DMS79 (cell line): ENCODE data around the gene TBC1D7.

Source experiments
- DNase-seq: peaks from one replicate; lab custom pipeline; 2025; lab: John Stamatoyannopoulos, UW

The TBC1D7 gene

DNA sequence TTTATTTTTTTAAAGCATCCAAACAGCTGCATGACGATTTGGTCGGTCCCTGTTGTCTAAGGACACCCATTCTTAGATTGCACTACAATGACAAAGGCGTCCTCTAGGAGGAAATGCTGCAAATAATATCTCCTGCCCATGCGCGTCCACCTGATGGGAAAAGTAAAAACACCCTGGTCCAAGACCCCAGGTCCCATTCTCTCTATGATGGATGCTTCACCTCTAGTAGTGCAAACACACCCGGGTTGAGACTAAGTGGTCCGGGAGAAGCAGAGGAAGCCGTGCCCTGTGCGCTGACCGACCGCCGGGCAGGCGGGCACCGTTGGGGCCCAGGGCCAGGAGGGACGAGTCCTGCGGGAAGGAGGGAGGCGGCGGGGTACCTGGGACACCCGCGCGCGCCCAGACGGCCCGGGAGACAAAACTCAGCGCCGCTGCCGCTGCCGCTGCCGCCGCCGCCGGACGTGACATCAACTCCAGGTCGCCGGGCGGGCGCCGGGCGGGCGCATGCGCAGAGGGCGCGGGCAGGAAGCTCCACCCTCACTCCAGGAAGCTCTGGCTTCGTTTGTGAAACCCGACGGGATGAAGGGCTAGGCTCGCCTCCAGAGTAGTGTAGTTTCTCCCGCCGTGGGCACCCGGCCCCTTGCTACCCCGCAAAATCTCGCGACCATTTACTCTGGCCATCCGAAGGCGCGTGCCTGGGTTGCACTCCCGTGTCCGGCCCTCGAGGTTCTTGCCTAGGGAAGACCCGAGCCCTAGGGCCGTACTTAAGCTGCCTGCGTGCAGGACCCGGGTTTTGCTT is at the start of gene TBC1D7:
Gene TBC1D7 (minus strand): TSS at position 462 of the 799 bp plus-strand sequence. CDS start 1,639 bp downstream, outside the sequence.
- peak; percentile 53 for DNase-seq

DNA sequence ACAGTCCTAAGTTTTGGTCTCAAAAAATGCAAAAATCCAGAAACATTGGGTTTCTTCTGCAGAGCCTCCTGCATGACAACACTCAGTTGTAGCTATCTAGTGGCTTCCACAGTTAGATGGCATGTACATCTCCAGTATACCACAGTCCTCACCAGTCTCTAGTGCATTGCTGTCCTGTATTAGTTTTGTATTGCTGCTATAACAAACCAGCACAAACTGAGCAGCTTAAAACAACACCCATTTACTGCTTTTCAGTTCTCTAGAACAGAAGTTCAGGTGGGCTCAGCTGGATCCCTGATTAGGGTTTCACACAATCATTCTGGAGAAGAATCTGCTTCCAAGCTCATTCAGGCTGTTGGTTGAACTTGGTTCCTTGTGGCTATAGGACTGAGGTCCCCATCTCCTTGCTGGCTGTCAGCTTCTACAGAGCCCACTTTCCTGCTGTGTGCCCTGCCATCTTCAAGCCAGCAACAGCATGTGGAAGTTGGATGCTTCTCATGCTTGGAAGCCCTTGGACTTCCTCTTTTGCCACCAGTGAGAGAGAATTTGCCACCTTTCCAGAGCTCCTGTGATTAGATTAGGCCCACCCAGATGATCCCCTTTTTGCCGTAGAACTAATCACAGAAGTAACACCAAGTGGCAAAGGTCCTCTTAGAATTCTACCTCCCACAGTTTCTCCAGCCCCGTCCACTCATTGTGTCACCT is 48.9 kb upstream of the TBC1D7 start:
- DNase-seq = no peak

DNA sequence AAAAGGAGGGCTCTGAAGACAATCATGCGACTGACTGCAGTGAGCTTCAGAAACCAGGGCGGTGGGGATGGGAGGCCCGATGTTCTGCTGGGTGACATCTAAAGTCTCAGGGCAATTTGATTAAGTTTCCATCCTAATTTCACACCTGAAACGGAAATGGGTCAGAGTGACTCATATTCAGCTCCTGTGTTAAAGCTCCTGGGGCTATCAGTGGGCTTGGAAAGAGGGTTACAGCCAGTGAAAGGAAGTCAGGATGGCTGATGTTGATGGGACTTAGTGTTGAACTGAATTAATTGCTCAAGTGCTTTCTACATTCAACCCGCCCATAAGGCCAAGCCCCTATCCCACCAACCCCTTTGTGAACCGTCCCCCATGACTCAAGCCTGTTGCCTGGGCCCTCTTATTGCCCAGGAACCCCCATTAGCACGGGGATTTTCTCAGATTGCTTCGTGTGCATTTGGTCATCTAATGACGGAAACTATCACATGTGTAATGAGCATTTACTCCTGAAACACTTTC is 47.1 kb upstream of the TBC1D7 start:
- DNase-seq = no peak

DNA sequence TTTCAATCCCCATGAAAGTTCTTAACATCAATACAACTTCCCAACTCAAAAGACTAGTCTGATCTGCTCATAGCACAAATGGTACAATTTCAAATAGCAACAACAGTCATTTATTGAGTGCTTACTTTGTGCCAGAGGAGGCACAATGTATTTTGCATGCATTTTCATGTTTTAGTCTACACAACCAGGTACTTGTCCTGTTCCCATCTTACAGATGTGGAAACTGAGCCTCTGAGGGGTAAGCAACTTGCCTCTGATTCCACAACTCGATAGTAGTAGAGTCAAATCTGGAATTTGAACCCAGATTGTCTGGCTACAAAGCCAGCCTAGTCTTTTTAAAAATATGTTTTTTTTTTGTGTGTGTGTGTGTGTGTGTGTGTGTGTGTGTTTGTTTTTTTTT is 45.6 kb upstream of the TBC1D7 start:
- DNase-seq = no peak

DNA sequence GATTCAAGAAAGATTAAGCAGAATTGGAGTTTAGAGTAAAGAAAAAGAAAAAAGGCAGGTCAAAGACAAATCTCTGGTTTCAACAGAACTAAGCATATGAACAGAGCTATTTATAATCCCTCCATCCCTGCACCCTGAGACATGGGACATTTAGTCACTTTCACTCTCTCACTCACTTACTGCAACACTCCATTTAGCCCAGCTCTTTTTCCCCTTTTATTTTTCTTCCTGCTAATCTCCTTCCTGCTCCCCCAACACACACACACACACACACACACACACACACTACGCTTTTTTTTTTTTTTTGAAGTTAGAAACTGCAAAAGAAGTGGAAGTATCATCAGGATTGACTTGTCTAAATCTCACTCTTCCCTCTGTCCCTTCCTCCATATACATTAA is 45.1 kb upstream of the TBC1D7 start:
- DNase-seq = no peak

DNA sequence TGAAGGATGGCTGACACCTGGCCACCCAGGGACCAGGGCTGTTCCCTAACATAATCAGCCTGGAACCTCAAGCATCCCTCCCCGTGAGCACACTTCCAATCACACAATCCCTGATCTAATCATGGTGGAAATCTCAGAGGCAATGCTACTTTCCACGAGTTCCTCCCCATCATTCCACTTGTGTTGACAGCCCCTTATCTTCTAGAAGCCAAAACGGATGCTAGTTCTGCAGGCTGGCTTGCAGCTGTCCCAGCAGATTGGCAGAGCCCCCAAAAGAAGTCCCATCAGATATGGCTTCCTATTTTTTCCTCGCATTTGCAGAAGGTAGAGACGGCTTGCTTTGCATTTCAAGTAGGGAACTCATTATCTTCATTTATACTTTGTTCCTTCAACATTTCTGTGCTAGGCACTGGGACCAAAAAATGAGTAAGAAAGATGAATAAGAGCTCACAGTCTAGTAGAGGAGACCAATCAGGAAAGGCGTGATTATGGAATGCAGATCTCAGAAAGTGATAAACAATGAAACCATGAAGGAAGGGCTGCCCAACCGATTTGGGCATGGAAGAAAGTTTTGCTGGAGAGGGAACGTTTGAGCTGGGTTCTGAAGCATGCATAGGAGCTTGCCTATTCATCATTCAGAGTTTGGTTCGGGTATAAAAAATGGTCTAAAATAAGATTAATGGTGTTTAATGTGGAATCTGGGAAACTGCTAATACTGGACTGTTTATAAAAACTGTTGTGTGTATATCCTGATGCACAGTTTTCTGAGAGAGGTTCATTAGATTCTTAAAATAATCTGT is 44.6 kb upstream of the TBC1D7 start:
- DNase-seq = no peak

DNA sequence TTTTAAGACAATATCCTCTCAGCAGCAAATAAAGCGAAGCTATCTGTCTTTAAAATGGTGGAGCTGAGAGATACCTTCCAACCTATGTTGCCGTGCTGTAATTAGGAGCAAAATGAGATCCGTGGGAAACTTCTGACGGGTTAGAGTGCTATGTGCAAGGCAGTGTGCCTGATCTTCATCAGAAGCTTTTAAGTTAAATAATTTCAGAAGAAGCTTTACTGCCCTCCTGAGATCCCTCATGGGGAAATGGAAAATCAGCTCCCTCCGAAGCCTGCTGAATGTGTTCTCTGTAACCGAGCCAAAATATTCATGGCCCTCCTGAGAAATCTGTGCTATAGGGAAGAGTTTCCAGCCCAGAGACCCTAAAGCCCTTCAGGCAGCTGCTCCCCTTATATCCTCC is 43.7 kb upstream of the TBC1D7 start:
- no peak for DNase-seq

DNA sequence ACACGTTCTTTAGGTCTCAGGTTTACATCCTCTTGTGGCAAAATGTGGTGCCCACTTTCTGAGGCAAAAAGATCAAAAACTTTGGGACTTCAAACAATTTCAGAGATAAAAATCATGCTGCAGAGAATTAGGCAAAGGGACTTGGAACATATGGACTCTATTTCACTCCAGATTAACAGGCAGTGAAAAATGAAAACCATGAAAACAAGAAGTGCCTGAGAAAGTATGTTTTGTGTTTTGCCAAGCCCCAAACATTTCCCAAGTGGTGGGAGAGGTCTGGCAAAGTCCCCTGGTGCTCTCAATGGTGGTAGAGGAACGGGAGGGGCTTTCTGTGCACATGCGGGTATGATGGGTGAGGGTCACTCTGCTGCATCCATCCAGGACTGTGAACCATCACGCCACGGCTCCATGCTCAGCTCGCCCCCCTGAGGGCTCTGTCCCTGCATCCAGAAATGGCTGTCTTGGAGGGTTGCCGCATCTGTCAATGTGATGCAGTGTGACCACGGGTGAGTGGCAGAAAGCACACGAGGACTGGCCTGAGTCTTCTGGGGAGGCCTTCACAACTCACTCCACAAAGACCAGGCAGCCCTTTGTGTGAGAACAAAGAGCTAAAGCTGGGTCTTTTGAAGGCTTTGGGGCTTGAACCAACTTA is 43.2 kb upstream of the TBC1D7 start:
- no peak for DNase-seq

DNA sequence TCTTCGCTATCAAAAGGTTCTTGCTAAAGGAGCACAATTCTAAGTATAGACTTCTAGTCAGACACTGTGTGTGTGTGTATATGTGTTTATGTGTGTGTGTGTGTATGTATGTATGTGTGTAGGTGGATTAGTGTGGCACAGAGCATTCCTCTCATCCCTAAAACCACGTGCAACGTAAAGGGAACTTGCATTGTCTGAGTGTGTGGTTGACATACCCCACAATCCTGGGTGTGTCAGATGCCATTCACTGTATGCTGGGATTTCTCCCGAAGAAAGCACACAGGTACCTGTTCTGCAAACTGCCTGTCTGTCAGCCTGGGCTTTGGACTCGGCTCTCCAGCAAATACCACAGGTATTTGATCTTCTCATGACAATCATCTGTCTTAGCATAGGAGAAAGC is 42.3 kb upstream of the TBC1D7 start:
- no peak for DNase-seq

DNA sequence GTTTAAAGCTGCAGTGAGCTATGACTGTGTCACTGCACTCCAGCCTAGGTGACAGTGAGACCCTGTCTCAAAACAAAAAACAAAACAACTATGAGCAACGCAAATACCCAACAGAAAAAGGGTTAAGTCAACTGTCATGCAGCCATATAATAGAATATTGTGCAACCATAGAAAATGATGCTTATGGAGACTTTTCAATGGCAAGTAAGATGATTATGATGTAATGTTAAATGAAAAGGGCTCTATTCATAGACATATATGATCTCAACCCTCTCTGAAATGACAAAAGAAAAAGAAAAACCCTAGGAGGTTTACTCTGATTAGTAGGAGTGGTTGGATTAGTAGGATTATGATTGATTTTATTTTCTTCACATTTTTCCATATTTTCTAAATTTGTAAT is 41.3 kb upstream of the TBC1D7 start:
- no peak for DNase-seq

DNA sequence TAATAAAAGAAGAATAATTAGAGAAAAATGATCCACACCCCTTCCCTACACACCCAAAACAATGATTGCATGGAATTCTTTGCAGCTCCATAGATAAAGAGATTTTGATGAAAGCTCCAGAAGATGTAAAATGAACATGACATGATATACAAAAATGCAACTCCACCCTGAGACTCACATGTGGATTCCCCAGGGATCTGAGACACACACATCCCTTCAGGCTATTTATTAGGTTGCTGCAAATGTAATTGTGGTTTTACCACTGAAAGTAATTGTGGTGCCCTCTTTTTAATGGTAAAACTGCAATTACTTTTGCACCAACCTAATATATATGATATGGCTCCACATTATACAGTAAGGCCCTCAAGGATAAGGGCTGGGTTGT is 40.4 kb upstream of the TBC1D7 start:
- DNase-seq = no peak

DNA sequence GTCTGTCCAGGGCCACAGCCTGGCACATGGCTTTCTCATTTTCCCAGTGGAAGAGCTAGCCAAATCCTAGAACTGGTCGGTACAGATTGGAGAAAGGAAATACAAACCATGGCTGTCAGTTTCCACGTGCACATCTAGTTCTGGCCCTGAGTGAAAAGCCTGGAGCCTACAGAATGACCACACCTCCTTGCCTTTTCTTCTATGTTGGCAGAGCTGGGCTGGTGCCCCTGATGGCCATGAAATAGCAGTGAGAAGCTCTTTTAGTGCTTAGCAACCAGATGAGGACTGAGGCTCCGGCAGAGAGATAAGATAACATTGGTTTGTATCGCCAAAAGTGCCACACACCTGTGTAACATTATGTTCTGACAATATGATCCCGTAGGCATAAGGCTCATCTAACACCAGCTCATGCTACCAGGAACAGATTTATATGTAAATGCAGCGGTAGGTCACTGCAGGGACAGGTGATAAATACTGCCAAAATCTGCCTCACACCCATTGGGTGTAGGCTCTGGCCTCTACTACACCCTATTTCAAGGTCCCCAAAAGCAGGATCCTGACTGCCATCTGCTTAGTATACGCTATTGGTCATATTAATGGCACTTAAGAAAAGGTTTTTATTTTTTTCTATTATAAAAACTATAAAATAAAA is 39.9 kb upstream of the TBC1D7 start:
- no peak for DNase-seq

DNA sequence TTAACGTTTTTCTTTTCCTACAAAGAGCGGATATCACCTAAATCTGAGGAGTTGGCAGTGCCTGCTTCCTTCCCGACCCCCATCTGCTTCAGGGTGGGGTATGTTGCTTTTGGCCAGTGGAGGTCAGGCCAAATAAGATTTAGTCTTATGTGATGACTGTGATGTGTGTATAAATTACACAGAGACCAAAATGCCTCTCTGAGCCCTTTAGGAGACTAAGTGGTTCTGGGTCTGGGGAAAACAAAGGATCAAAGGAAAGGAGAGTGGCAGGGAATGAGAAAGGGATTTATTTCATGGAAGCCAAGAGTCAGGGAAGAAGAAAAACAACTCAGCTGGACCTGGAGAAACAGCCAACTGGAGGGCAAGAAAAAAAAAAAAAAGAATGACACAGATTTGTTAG is 39.1 kb upstream of the TBC1D7 start:
- DNase-seq = no peak

DNA sequence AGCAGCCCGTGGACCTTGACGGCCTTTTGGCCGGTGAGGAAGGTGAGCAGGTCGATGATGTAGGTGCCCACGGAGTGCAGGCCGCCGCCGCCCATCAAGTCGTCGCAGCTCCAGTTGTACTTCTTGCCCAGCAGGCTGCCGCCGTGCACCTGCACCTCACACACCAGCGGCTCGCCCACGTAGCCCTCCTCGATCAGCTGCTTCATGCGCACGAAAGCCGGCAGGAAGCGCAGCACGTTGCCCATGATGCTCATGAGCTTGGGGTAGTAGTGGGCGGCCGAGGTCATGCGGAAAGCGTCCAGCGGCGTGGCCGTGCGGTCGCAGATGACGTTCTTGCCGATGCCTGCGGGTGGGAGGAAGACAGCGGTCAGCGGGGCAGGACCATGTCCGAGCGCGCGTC is 37.0 kb upstream of the TBC1D7 start:
- DNase-seq = no peak

DNA sequence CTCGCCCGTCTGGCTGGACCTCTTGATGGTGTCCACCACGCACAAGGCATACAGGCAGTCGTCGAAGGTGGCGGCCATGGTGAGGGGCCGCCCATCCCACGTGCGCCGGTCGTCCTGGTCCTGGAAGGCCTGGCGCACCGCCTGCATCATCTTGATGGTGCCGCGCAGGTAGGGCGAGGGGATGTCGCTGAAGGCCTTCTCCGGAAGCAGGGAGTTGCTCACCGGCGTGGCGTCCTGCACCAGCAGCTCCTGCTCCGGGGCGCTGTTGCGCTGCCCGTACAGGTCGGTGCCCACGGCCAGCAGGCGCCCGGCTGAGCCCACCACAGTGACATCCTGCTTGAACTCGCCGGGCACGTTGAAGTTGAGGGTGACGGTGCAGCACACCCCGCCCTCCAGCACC is 36.5 kb upstream of the TBC1D7 start:
- DNase-seq = no peak

DNA sequence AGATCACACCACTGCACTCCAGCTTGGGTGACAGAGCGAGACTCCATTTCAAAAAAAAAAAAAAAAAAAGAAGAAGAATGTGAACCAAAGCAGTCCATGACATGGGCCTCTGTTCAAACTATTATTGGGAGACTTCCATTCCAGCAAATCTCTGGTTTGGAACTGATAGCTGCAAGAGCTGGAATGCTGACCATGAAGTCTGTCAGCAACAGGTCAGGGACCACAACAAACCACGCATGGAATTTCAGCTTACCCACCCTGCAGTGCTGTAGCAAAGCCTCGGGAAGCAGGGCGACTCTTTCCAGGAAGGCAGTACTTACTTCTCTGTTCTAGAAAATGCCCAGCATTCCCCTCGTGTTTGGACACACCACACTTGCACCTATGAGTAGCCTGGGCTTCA is 34.1 kb upstream of the TBC1D7 start:
- DNase-seq = no peak

DNA sequence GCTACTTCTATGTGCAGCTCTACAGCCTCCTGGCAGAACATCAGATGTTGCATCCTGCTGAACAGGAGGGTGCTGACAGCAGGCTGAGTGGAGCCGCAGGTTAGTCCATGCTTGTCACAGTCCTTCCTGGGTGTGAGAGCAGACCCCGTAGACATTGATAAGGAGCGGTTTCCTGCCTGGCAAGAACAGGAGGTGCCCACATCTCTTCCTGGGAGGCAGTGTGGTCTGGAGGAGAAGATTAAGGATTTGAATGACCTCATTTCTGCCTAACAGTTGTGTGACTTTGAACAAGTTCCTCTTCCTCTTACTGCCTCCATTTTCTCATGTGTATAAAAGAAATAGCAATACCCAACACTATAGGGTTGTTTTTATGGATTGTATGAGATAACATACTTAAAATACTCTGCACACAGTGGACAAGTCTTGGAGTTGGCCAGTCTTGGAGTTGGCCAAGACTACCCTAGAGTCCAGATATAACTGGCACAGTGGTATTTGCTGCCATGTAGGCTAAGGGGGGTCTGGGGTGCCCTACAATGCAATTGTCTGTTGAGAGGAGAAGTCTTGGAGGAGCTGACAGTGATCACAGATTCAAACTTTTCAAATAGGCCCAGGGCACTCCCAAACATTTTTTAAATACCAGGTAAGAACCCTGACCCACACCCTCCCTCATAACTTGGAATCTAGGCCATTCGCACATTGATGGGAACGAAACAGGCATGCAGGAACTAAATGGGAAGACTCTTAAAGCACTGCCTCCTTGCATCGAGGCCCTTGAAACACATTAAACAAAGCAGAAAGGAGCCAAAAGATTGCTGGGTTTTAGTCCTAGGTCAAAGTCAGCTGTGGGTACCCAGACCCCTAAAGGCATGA is 32.6 kb upstream of the TBC1D7 start:
- no peak for DNase-seq

DNA sequence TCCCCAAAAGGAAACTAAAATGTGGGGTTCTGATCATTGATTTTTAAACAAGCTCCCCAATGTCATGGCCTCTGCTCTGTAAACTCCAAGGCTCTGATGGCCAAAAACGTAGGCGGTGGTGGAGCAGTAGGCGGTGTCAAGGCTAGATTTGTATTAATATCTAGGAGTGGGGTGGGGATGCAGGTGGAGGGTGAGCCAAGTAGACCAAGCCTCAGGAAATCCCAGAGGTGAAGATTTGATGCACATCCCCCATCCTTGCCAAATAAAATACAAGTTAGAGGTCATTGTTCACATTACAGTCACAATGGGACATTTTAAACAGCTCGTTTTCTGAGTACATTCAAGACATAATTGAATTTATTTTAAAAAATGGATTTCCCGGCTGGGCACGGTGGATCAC is 30.9 kb upstream of the TBC1D7 start:
- no peak for DNase-seq

DNA sequence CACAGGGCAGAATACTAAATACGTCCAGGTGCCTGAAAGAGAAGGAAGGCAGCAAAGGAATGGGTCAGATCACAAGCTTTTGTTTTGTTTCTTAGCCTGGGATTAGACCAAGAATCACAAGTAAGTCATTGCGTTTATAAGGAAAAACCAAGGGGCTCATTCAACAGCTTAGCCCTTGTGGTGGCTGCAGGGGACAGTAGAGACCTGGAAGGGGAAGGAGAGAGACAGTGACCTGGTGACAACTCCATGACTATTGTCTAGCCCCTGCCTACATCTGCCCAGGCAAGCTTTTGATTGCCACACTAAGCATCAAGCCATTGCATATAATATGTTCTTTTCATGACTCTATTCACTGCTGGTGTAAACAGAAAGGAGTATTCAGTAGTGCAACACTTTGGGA is 30.2 kb upstream of the TBC1D7 start:
- no peak for DNase-seq

DNA sequence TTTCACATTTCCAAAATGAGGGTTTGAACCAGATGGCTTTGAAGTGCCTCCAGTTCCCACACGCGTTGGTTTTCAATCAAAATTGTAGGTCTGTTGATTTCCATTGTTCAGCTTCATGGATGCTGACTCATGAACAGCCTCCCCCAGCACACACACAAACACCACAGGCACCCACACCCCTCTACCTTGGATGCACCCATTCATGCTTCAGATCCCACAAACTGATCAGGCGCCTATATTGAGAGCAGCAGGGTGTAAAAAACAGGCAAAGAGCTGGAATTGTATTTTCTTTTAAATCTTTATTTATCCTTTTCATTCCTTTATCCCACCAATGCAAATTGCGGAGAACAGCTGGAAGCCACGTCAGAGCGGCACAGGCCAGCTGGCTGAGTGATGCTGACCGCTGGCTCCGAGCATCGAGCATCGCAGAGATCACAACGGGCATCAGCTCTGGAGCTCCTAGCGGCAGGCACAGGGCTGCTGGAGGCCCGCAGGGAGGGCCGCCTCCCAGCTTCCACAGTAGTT is 29.3 kb upstream of the TBC1D7 start:
- DNase-seq = no peak
